ENCODE measurements around the gene VSTM4.

The VSTM4 gene, protein sequence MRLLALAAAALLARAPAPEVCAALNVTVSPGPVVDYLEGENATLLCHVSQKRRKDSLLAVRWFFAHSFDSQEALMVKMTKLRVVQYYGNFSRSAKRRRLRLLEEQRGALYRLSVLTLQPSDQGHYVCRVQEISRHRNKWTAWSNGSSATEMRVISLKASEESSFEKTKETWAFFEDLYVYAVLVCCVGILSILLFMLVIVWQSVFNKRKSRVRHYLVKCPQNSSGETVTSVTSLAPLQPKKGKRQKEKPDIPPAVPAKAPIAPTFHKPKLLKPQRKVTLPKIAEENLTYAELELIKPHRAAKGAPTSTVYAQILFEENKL

DNA sequence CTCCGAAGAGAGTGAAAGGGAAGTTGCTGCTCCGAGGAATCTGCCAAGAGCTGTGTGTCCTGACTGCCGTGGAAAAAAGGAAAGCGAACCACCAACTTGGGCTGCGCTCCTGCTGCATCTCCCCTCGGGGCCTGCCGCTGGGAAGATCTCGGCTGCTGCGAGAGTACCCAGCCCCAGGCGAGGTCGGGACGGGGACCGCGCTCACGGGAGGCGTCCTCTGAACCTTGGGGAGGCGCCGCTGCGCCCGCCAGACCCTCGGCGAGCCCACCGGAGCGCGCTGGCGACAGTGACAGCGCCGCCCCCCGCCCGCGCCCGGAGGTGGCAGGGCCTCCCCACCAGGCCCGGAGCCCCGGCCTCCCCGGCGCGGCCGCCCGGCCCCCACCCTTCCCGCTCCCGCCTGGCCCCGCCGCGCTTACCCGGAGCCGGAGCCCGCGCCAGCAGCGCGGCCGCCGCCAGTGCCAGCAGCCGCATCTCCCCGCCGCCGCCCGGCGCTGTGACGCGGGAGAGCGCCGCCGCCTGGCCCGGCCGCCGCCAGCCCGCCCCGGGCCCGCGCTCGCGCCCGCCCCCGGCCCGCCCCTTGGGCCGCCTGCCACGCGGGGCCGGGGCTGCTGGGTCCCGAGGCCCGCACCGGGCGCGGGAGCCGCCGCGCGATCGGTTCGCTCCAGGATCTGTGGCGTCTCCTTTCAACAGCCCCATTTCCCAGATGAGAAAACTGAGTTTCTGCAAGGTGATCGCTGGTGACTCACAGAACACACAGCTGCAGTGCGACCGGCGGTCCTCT, at the start of gene VSTM4:
Gene VSTM4, minus strand, starts transcription at position 508 of the 781 bp plus-strand sequence. Its CDS starts 37 bp downstream, at position 471.
- DNase-seq, result no peak

DNA sequence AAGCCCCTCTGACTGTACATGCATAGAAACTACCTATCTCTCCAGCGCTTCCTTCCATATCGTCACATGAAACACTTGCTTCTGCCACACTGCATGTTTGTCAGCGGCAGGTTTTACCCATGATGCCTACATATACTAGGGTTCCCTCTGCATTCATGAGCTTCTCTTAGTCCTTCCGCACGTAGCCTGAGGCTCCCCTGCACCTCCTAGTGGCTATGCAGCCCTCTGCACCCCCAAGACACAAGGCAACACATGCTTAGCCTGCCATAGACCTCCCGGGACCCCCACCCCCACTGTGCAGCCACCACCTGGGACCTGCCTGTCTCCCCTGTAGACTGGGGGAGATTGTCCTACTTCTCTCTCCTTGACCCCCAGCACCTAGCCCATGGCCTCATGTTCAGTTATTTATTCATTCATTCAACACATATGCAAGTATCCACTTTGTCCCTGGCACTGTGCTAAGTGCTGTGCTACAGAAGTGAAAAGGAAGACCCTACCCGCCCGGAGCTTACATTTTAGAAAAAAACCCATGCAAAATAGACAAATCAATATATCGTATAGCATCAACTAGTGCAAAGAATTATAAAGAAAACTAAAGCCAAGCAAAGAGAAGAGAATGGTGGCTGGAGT, 49.4 kb upstream of the VSTM4 start:
- no peak for DNase-seq

DNA sequence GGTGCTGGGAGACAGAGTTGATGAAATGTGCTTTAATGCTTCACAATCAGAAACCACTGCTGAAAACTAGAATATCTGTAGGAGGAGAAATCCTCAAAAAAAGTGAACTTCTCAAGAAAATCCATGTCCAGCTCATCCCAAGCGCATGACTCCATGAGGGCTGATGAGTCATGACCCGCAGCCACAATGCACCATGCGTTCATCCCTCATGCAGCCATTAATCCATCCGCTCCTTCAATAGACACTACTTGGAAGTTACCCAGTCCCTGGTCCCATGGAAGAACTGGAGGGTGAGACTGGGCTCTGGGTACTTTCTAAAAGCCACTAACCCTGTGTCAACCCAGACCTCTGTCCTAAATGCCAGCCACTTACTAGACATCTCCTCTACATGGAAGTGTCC, 48.4 kb upstream of the VSTM4 start:
- no peak for DNase-seq

DNA sequence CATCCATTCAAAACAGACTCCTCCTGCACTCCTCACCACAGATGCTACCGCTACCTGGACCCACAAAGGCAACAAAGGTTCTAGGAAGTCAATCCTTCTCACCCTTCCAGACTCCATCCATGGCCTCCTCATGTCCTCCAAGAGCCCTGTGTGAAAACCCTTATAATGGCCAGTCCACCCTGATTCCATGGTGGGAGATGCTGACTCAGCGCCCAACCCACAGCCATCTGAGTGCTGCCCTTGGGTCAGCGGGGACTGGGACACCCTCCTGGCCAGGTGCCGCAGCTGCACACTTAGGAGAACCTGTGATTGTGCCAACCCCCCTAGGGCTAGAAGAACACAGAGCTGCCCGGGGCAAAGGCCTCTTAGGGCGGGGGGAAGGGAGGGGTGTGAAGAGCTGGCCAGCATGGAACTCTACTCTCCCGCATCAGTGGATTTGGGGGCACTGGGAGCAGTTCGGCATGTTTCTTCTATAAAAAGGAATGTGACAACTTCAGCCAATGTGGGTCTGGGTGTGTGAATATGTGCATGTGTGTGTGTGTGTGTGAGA, 47.5 kb upstream of the VSTM4 start:
- no peak for DNase-seq

DNA sequence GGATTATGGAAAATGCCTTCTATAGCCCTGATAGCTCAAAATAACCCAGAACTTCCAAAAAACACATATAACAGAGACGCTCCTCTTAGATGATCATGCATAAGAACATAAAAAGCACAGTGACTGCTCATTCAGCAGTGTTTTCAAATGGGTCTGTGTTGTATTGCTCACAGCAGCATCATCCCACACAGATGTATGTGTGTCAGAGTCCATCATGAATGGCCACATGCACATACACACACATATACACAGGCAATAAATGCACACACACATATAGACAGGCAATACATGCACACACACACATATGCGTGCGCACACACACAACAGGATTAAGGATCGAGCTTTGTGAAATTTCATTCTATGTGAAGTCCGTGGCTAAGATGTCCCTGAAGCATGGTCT, 46.7 kb upstream of the VSTM4 start:
- DNase-seq, result no peak

DNA sequence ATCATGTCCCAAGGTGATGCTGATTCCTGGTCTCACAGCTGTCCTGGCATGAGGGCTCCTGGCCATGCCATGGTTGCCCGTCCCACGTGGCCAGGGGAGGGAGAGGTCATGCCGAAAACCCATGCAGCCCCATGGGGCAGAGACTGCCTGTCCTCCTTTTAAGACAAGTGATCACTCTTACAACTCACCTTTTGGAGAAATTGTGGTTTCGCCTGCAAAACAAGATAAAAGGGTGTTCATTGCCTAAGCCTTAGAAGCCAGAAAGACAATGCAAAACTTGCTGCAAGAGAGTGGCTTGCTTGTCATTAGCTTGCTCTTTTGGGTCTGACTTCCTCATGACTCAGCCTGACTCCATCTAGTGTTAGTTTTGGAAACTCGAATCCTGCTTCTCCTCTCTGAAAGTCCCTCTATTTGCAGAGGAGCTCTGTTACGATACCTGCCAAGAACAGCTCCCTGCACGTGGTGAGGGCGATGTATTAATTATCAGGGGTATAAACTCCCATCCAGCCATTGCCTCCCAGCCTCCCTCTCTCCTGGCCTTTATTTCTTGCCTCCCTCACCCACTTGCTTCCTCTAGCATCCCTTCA, 46.2 kb upstream of the VSTM4 start:
- no peak for DNase-seq

DNA sequence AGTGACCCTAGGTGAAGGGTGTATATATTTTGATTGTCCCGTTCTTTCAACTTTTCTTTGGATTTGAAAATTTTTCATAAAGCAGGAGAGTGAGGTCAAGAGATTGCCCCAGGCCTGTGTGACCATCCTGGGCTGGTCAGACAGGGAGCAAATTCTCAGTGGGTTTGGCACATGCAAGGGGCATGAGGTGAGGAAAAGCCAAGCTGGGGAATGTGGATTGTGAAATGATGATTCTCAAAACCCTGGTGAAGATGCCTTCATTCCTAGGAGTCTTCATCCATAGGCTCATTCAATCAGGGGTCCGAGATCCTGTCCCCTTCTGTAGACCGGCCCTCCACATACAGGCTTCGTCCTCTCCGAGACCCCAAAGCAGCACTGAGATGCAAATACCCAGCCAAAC, 45.5 kb upstream of the VSTM4 start:
- DNase-seq, result no peak

DNA sequence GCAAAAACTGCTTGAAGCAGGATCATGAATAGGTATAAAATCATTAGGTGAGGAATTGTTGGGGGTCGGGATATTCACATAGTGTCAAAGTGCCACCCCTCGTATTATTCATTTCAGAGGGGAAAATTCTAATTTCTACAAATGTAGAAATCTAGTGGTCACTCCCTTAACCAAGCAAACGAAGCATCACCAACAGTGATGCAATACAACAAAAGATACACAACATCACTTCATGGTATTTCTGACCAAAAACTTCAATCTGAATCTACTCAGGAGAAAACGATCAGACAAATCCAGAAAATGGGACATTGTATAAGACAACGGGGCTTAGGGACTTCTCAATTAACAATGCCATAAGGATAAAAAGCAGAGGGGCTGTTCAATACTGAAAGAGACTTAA, 44.8 kb upstream of the VSTM4 start:
- DNase-seq, result no peak

DNA sequence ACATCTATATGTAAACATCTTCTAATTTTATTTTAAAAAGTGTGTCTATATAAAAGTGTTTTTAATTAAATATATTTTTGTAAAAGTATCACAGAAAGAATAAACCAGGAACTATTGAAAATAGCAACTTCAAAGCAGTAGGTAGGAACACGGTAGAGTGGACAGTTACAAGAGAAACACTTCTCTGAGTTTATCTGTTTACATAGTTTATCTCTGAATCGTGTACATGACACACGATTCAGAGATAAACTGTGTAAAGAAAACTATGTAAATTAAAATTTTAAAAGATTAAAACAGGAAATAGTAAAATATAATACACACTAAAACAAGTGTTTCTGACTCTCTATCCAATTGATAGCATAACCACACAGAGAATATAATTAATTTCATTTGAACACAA, 43.6 kb upstream of the VSTM4 start:
- DNase-seq, result no peak

DNA sequence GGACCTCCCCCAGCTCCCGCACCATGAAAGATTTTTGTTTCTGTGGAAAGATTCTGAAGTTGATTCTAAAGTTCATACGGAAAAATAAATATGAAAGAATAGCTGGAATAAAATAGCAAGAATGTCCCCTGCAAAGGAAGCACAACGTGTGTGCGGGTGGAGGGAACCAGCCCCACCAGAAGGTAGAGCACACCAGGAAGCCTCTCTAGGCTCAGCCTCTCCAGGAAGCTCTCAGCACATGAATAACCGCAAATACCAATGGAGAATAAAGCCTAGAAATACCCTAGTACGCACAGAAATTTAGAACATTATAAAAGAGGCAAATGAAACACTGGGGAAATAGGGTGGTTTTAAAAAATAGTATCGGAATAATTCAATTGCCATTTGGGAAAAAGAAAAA, 43.1 kb upstream of the VSTM4 start:
- DNase-seq, result no peak

DNA sequence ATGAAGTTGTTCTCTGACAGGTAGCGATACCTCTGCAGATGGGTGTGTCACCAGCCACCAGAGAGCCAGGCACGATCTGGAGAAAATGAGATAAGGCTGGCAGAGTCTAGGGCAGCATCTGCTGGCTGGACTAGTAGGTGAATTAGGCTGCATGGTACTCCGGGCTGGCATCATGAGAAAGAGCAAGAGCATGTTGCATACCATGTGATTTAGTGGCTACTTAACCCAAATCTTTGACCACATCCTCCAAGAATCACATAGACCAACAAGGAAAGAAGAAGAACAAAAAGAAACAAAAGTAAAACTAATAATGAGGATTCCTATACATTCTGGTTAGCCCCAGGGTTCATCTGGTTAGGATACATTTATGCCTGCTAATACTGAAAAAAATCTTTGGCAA, 41.9 kb upstream of the VSTM4 start:
- no peak for DNase-seq

DNA sequence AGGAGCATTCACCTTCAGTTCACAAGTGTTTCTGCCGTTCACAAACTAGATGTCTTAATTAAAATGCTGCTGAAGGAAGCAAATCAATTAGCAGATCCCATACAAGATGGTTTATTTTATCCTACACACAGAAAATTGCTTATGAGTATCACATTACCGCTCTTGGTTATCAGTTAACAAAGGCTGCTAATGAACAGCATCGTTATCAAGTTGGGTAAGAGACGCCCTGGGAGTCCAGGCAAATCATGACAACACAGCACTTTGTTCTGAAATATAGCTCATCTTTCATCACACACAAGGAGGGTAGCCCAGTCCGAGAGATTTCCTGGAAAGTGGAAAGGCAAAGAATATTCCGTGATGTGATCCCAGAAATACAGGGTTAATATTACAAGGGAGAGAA, 39.3 kb upstream of the VSTM4 start:
- DNase-seq, result no peak

DNA sequence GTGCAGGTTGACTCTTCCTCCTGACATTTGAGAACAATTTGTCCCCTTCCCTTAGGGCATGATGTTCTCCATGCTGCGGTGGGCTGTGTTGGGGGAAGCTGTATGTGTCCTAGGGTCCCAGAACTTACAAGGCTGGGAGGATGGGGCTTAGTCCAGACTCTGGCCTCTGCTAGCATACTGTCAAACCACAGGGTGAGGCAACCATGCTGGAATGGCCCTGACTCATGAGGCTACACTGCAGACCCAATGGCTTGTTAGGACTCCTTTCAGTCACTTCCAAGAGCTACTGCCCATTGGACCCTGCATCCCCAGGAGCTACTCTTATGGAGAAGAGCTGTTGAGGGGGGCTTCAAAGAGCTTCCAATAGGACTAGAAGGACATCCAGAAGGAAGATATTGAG, 38.6 kb upstream of the VSTM4 start:
- no peak for DNase-seq

DNA sequence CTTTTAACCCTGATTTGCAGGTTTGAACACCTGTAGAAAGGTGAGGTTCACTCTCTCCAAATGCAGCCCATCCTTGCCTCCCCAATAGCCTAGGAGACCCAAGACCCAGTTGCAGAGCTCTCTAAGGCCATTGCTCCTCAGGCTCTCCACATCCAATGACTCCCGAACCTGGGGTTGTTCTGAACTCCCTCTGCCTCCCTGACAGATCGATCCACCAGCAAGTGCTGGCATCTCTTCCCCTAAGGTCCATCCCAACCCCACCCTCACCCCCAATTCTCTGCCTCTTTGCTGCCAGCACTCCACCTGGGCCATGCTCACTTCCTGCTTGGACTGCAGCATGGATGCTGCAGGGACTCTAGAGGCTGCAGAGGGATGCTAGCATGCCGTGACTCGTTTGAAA, 37.8 kb upstream of the VSTM4 start:
- no peak for DNase-seq

DNA sequence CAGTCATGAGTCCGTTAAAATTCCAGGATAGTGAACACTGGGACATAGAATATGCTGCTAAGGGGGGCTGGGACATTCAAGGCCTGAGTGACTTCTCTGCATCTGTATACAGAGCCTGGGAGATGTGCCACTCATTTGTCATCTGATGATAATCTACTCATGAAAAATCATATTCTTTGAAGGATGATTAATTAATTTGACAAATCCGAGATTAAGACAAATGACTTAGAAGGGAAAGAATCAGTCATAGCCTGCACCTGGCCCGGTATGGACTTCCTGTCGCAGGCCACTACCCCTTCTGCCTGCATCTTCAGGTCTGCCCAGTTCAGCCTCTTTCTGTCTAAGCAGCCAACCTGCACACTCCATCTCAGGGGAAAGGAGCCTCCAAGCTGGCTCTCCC, 37.3 kb upstream of the VSTM4 start:
- no peak for DNase-seq

DNA sequence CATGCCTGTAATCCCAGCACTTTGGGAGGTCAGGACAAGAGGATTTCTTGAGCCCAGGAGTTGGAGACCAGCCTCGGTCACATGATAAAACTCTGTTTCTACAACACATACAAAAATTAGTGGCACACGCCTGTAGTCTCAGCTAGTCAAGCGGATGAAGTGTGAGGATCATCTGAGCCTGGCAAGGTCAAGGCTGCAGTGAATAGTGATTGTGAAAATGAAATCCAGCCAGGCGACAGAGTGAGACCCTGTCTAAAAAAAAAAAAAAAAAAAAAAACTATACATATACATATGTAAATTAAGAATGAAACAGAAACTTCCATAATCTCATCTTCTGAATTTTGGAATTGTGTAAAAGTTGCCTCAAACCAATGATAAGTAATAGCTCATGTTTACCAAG, 36.7 kb upstream of the VSTM4 start:
- DNase-seq, result no peak

DNA sequence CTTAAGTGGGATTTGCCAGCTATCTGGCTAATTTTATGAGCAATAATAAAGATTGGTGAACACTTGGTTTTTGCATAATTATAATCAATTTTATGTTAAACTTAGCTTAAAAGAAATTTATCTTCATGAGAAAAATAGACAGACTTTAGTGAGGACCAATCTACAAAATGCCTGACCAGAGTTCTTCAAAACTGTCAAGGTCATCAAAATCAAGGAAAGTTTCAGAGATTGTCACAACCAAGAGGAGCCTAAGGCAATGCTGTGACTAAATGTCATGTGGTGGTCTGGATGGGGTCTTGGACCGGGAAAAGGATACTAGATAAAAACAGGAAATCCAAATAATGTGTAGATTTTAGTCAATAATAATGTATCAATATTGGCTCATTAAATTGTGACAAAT, 36.2 kb upstream of the VSTM4 start:
- no peak for DNase-seq

DNA sequence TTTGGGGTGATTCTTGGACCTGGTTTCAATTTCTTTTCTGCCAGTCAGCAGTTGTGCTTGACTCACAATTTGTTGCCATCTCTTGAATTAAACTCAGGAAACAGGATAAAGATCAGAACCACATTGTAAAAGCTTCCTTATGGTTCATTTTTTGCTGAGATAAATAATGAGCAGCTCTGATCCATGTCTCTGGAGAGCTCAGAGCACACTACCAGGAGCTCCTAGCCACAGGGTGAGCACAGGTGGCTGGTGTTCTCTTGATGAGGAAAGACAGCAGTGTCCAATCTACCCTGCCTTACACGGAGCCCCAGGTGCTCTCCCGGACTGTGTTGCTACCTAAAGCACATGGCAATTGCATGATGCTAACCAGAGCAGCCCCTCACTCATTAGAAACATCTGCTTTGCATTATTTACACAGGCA, 35.7 kb upstream of the VSTM4 start:
- DNase-seq, result no peak

DNA sequence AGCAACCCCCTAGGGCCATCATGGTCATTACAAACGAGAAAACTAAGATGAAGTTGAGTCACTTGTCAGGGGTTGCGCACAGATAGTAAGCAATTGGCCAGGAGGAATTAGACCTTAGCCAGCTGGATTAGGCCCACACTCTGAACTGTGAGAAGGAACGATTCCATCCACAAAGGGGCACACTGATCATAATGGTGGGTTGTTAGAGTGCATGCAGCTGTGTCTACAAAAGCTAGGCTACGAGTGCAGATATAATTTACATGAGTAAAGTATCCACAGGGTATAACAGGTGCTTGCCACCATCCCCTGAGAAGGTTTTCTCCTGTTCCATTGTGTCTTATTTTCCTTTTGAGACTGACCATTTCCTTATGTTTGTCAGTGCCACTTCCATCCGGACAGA, 35.1 kb upstream of the VSTM4 start:
- no peak for DNase-seq

DNA sequence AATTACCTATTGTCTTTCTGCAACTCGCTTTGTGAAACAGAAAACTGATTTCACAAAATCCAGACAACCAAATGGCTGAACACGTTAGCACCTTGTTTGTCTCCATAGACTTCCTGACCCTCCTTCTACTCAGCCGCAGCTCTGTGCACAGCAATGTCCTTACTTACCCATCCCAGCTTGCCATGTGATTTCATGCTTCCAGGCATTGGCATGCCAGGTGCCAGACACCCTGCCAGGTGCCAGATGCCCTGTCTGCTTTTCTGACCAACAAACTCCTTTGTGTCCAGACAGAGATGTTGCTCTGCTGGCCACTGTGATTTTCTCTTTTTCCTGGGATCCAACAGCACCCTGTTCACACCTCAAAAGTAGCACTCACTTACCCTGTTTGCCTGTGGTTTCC, 34.6 kb upstream of the VSTM4 start:
- DNase-seq, result no peak

DNA sequence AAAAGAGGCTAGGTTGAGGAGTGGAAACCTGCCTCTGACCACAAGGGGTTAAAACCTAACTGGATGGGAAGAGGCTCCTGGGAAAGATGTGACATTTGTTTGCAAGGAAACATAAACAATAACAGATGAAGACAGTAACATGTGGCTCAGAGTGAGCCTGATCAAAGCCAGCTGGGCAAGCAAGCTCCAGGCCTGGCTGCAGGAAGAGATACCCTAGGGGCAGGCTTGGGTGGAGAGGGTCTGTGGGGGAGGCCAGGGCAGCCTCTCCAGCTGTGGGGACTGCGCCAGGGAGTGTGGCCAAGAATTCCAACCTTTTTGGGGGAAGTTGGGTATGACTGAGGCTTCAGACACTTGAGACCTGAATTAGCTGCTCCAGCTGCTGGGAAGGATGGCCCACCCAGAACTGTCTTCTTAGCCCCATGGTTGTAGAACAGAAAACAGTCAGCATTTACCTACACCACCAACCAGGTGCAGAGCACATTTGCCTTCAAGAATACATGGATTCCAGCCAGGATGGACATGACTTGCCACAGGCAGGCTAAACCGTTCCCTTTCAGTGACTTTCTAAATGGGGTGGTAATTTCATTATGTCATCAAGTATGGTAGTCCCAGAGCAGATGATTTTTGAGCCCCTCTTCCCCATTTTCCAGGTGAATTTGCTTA, 28.9 kb upstream of the VSTM4 start:
- no peak for DNase-seq

DNA sequence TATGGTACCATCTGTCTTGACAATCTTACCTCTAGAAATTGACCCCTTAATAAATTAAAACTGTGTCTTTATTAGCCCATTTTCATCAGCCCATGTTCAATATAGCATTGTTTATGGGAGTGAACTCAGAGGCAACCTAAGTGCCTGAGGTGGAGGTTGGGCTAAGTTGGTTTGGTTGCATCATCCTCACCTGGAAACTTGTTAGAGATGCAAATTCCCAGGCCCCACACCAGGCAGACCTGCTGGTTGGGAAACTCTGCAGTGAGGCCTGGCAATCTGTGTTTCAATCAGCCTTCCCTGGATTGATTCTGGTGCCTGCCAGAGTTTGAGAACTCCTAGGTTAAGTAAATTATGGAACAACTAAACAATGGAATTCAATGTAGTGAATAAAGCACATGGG, 27.9 kb upstream of the VSTM4 start:
- DNase-seq, result no peak

Data from NCI-H1417 treated with DMSO at 0.1 percent for 48 hours (cell line).